NCI-H2029 (cell line): Measurements from ENCODE around the gene RNF7.
"Not testable (repeated sequence)": the region's sequence is repeated elsewhere in the genome, so short reads cannot be mapped to it uniquely, and the experiment has no call there.

ENCODE experiments used
- DNase-seq: peaks from one replicate; lab custom pipeline; 2025; lab: John Stamatoyannopoulos, UW

RNF7 gene

DNA sequence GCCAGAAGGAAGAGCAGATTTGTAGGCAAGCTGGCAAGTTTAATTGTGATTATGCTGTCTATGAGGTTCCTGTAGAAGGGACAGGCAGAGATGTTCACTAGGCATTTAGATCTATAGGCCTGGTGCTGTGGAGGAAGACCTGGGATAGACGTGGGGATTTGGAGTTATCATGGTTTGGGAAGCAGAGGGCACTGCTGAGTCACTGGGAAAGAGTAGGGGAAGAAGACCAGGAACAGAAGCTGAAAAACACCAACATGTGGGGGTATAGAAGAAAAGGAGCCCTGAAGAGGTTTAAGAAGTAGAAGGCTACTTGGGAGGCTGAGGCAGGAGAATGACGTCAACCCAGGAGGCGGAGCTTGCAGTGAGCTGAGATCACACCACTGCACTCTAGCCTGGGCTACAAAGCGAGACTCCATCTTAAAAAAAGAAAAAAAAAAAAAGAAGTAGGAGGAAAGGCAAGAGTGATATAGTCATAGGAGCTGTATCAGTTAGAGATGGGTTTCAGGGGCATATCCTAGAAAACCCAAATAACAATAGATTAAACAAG, 44.4 kb downstream of the RNF7 start:
- no peak for DNase-seq

DNA sequence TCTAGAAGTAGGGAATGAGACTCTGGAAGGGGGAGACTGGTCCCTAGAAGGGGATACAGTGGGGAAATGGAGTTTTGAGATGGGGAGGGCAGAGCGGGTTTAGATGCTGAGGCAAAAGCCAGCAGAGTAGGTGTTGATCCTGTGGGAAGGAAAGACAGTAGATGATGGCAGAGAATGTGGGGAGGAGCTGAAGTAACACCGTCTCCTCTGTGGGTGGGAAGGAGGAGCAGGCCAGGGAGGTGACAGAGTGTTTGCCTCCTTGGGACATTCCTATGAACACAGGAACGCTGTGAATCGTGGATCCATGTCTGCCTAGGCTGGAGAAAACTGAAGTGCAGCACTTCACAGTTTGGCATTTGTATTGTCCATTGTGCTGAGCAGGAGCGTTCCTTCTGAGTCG, 45.5 kb downstream of the RNF7 start:
- no peak for DNase-seq

DNA sequence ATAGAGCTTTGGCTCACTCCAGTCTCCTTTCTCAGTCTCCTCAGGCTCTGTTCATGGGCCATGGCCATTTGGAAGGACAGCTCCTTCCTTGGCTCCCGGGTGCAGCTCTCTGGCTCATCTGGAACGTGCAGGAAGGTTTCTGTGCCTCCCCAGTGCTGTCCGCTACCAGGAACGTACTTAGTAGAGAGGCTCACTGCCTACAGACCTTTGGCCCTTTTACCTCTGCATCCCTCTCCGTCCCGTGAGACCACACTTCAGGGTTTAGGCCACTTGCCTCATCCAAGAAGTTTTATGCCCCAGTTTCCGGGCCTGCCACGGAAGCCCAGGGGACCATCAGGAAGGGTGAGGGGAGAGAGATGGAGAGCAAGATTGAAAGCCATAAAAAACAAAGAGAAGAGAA, 46.0 kb downstream of the RNF7 start:
- DNase-seq: no peak

DNA sequence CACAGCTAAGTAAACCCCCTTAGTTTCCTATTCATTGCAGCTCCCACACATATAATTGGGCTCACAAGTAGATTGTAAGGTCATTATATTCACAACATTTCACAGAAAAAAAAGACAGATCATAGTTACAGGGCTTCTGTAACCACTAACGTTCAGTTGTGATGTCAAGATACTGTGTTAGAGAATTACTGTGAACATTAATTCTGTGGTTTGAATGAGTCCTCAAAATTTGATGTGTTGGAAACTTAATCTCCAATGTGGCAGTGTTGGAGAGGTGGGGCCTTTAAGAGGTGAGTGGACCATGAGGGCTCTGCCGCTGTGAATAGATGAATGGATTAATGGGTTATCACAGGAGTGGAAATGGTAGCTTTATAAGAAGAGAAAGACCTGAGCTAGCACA, 46.4 kb downstream of the RNF7 start:
- no peak for DNase-seq

DNA sequence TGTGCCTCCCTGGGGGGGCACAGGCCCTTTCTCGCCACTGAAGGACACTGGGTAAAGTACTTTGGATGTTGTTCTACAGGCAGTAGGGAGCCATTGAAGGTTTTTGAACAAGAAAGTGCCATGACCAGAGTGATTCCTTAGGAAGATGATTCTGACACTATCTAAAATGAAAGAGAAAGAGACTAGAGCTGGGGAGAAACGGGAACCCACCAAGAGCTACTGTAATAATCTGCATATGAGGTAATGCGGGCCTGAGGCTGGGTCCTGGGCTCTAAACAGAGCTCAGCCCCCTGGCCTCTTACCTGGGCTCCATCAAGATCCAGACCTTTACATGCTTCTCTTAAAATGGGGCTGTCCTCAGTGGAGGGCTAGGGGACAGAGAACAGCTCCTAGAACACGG, 50.1 kb downstream of the RNF7 start:
- DNase-seq: no peak

DNA sequence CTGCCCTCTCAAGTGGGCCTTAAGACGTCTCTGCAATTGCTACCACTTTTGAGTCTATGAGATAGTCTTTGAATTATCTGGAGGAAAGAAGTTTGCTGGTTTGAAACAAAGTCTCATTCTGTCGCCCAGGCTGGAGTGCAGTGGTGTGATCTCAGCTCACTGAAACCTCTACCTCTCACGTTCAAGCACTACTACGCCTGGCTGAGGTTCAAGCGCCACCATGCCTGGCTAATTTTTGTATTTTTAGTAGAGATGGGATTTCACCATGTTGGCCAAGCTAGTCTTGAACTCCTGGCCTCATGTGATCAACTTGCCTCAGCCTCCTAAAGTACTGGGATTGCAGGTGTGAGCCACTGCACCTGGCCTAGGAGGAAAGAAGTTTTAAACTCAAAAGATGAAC, 50.7 kb downstream of the RNF7 start:
- not testable (repeated sequence) for DNase-seq

DNA sequence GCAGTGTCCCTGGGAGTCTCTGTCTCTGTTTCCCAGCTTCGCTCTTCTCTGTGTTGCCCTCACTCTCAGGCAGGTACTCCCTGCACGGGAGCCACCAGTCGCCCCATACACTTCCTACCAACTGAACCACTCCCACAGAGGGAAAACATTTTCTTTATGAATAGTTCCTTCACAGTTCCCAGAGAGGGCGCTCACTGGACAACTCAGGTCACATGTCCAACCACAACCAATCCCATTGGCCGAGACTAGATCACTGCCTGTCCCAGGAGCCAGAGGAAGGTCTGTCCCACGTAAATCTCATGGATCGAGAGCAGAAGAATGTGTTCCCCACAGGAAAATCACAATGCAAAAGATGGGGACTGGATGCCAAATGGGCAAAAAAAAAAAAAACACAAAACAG, 51.2 kb downstream of the RNF7 start:
- DNase-seq: no peak

DNA sequence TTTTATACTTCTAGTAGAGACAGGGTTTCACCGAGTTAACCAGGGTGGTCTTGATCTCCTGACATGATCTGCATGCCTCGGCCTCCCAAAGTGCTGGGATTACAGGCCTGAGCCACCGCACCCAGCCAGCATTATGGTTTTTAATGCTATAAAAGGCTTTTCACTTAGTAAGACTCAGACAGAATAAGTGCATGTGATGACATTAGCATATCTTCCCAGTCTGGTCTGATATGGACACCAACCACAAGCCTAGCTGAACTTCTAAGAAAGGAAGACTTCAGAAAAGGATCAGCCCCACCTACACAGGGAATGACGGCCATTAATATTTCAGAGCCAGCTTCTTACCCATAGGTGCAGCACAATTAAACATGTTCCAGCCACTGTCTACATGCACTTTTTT, 52.1 kb downstream of the RNF7 start:
- no peak for DNase-seq

DNA sequence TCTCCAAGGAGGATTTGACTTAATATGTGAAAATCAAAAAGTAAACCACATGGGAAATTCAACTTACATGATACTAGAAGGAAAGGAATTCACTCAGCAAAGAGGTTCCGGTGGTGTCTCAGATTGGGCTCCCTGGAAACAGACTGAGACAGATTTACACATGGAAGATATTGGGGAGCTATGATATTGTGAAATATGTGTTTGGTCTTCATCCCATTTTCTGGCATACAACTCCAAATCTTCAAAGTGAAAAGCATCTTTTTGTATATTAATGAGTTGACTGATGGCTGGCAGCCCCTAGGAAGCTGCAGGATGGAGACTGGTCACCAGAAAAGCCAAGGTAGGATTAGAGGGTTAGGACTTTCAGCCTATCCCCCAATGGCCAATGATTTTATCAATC, 54.4 kb downstream of the RNF7 start:
- no peak for DNase-seq

DNA sequence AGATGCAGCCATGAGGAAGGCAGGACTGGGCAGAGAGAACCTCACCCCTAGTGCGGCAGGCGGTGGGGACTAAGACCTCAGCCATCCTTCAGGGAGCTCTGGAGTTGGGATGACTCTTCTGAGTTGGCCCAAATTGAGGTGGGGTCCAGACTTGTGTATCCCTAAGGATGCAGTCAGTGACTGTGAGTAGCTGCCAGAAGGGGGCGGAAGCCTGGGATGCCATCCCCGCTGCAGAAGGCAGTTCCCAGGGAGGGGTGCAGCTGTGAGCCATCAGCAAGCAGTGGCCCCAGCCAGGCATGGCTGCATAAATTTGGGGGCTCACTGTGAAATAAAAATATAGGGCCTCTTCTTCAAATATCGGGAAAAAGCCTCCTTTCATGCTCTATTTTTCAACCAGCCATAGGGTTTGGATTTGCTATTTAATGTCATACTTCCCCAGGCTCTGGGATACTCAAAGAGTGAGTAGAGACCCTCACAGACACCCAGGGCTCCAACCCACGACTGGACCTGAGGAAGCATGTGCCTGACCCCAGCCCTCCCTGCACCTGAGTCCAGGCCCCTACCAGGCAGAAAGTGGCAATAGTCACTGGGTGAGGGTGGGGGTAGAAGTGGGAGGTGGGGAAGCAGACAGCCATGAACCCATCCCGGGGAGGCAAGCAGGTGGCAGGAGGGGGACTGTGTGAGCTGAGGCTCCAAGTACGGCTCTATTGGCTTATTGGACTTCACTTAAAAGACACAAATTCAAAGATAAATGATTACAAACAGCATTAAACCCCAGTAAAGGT, 55.6 kb downstream of the RNF7 start:
- DNase-seq: no peak

DNA sequence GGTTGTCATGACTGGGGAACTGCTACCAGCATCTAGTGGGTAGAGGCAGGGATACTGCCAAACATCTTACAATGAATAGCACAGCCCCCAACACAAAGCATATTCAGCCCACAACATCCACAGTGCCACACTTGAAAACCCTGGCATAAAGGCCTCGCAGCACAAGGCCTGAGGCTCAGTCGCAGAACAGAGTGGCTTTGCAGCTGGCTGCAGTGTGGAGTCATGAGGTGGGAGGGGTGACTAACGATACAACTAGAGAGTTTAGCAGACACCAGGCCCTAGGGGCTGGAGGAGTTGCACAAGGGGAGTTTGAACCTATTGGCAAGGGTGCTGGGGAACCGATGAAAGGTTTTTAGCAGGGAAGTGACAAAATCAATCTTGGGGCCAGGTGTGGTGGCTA, 57.2 kb downstream of the RNF7 start:
- DNase-seq: no peak

DNA sequence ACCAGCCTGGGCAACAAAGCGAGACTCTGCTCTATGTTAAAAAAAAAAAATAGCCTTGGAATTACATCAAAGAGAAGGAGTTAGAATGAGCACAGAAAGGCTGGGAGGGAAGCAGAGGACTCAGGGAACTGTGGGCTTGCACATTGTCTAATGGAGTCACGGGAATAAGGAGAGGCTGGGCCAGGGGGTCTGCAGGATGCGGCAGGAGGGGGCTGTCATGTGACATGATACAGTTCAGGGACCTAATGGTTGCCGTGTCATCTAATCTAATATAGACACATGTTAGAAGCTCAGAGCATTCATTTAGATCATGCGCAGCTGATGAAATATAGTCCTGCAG, 57.6 kb downstream of the RNF7 start:
- no peak for DNase-seq

DNA sequence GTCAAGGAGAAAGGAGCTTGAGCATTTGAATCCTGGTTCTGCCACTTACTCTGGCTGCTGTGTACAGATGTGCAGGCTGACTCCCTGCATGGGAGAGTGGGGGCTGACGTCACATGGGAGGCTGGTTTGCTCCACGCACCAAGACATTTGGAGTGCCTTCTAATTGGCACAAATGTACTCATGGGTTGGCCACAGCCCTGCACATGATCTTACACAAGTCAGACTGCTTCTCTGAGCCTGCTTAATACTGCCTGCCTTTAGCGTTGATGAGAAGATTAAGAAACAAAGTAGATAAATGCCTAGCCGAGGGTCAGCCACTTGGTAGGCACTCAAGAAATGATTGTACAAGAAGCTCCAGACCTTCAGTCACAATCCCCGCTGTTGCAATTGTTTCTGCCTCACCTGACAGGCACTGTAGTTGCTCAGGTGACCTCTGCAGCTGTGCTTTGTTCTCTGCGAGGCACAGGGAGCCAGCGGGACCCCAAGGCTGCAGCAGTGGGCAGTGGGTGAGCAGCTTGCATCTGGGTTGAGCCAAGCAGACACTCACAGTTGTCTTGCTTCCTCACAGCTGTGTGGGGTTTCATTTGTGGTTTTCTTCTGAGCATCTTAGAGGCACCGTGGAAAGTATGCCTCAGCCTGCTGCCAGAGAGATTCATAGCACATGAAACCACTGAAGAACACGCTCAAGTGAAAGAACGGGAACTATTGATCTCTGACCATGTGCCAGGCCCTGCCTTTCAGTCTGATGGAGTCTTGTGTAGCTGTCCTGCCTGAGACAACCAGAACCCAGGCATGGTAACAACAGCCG, 58.2 kb downstream of the RNF7 start:
- no peak for DNase-seq
